ENCODE data around the gene ZNG1B. TPM values are rescaled to one million over a fixed set of nuclear protein-coding genes. Genes with fewer than 3 reads are reported as not detected.
"Not testable (repeated sequence)": the region's sequence is repeated elsewhere in the genome, so short reads cannot be mapped to it uniquely, and the experiment has no call there.

The ZNG1B gene
- polyA plus RNA-seq, 4 donors, result 53.7 to 61.4 (median 57.6) TPM

DNA sequence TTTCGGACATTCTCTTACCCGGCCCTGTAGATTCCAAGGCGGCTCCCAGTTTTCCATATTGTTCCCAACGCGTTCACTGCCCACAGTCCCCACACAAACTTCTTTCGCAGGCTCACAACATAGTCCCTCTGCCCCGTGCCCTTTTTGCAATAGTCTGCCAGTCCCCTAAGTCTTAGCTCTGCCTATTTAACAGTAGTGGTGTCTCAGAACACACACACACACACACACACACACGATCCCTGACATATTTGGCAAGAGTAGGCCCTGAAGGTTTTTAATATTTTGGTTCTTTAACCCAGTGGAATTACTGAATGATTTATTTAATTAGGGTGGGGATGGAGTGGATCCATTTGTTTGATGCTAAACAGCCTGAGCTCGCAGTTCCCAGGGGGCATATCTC lies 105.0 kb downstream of the ZNG1B start:
- DNase-seq (ENCODE audit: low read depth in 4 of 4, low spot score in 3 of 4), result not testable (repeated sequence)

Other genes starting within 250 kb of the ZNG1B start
- 100 to 1,000 TPM; 264 to 345 (median 281) TPM for gene PAX8, start 158.8 kb upstream of the ZNG1B start, polyA plus RNA-seq (ENCODE audit: insufficient read length in 4 of 4)
- under 1 TPM; 0.15 to 0.40 (median 0.22) TPM for gene FOXD4L1, start 61.0 kb downstream of the ZNG1B start, polyA plus RNA-seq (ENCODE audit: insufficient read length in 4 of 4)
- gene RABL2A, start 189.6 kb downstream of the ZNG1B start, polyA plus RNA-seq (ENCODE audit: insufficient read length in 4 of 4), result 10 to 100 TPM; 37.6 to 46.1 (median 38.9) TPM

Measured in right renal pelvis (tissue), 4 donors.